ENCODE results near the gene GFRA3.

The GFRA3 gene

DNA sequence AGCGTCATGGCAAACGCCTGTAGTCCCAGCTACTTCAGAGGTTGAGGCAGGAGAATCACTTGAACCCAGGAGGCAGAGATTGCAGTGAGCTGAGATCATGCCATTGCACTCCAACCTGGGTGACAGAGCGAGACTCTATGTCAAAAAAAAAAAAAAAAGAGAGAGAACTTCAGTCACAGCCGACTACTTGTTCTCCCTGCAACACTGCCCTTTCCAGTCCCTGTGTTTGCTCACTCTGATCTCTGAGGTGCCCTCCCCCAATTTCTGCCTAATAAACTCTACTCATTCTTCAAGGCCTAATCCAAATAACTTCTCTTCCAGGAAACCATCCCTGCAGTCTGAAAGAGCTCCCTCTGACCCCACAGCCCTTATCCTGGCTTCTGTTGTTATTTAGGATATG, 28.1 kb downstream of the GFRA3 start:
- DNase-seq (ENCODE audit: low read depth) = no peak

DNA sequence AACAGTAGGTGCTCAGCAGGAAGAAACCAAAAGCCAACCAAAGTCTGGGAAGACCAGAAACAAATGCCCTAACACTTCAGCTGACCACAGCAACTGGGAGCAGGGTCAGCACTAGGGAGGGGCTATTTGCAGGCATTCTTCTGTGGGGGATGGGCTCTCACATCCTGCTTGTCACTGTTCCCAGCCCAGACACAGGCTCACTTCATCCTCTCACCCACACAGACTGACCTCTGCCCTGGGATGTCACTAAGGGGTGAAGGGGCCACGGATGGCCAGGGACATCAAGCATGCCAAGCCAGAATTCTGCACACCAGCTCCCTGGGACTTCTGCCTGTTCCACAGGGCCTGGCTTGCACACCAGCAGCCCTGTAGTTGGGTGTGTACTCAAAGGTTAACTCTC, 28.7 kb downstream of the GFRA3 start:
- no peak for DNase-seq (ENCODE audit: low read depth)

DNA sequence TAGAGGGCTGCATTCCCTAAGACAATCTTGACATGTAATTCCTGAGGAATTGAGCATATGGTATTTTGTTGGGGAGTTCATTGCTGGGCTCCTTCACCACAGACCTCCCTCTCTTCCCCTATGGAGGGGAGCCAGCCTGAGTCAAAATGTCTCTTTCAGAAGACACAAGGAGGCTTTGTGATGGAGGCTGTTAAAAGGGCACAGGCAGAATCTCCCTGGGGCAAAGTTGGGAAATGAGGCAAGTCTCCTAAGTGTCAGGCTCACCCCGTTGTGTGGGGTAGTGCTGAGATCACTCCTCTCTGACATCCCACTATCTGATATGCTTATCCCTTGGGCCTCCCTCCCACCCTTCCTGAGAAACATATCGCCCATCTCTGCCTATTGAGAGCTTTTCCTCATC, 30.6 kb downstream of the GFRA3 start:
- no peak for DNase-seq (ENCODE audit: low read depth)

DNA sequence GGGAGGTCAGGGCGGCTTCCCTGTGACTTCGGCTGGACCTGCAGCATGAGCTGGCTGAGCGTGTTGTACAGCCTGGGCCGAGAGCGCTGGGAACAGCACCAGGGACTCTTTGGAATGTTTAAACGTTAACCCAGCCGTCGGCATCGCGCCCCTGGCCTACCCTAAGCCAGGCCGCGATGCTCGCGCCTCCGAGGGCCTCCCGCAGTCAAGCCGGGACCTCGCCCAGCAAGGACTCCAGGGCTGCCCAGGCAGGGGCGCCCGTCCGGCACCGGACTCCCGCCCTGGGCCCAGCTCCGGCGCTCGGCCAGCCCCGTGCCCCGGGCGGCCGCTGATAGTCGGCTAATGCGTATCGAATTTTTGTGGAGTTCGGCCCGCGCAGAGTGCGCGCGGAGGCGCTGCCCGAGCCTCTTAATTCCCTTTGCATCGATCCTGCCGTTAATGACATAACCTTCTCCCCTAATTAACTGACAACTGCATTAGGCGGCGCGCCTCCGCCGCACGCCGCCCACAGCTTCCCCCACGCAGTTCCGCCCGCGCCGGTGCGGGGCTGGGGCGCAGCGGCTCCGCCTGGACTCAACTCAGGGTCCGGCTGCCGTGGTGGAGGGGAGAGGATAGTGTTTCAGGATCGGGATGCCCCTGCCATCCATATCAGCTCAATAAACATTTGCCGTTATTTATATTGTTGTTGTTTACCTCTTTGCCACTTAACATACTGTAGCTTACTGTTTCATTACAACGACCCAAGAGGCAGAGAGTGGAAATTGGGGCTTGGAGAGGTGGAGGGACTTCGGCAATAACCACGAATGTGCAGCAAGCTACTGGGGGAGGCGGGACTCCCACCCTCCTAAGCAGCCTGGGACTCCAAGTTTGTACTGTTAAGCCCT, 32.5 kb downstream of the GFRA3 start:
- no peak for DNase-seq (ENCODE audit: low read depth)

DNA sequence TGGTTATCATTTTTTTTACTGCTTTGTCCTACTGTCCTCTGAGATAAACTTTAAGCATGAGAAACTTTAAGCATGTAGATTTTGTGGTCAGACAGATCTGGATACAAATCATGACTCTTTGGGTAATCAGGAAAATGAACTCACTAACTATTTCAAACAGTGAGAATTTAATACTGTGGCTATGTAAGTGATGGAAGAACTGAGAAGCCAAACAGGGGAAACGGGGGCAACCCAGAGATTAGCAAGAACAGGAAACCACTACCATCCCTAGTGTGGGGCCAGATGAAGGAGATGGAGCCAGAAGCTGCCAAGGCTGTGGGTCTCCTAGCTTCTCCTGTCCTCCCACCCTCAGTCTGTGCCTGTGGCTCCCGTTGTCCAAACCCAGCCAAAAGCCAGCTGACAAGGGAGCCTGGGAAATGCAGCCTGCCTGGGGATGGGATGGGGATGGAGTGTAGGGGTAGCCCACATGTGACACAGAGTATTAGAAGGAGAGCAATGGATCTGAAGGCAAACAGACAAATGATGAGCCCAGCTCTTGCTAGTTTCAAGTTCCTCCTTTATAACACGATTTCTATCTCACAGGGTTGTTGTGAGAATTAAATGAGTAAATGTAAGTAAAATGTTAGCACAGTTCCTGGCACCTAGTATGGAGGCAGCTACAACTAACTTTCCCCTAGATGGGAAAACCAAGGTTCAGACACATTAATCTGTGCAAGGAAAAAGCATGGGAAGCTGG, 33.6 kb downstream of the GFRA3 start:
- no peak for DNase-seq (ENCODE audit: low read depth)

DNA sequence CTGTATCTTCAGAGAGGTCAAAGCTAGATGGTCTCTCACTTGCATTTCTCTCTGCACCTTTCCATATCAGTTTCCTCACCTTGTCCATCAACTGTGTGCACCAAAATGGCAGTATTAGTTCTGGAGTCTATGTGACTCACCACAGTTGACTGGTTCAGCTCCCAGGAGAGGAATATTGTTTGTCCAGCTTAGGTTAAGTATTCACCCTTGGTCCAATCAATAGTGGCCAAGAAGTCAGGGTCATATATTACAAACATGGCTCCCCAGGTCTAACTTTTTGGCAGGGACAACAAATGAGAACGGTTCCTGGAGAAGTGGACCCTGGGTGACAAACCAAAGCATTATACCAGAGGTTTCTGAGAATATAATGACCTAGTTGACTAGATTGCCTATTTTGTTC, 36.4 kb downstream of the GFRA3 start:
- no peak for DNase-seq (ENCODE audit: low read depth)

DNA sequence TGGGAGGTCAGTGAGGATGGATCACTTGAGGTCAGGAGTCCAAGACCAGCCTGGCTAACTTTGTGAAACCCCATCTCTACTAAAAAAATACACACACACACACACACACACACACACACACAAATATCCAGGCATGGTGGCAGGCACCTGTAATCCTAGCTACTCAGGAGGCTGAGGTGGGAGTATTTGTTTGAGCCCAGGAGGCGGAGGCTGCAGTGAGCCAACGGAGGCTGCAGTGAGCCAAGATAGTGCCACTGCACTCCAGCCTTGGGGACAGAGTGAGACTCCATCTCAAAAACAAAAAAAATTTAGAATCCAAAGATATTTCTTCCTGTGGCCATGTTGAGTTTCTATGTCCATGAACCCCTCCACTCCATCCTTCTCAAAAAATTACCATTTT, 39.8 kb downstream of the GFRA3 start:
- no peak for DNase-seq (ENCODE audit: low read depth)

DNA sequence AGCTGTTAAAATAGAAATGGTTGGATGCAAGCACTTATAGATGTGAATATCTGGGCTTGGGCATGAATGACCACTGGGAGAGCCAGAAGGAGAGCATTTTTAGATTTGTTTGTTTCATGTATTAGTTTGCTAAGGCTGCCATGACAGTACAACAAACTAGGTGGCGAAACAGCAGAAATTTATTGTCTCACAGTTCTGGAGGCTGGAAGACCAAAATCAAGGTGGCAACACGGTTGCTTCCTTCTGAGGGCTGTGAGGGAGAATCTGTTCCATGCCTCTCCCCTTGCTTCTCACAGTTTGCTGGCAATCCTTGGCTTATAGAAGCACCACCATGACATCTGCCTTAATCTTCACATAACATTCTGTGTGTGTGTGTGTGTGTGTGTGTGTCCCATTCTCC, 41.1 kb downstream of the GFRA3 start:
- DNase-seq (ENCODE audit: low read depth) = no peak

DNA sequence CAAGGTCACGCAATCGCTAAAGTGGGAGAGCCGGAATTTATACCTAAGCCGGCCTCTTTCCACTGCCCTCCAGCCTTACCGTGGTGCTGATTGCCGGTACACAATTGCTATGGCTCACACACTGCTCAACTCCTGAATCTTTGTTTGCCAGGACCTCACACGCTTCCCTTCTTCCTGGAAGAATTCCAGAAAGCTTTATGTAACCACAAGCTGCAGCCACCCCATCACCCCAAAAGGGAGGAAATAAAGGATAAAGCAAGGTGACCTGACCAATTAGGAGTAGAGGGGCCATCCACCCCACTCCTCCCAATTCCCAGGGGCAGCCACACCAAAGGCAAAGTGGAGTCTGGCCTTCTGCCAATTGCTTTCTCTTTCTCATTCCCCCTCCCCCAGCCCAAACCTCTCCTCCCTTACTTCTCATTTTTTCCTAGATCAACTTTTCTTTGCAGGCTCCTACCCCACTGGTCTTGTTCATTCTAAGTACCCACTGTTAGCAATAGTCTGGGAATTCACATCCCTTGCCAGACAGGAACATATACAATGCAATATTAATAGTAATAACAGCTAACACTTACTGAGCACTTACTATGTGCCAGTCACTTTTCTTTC, 43.3 kb downstream of the GFRA3 start:
- DNase-seq (ENCODE audit: low read depth) = no peak

DNA sequence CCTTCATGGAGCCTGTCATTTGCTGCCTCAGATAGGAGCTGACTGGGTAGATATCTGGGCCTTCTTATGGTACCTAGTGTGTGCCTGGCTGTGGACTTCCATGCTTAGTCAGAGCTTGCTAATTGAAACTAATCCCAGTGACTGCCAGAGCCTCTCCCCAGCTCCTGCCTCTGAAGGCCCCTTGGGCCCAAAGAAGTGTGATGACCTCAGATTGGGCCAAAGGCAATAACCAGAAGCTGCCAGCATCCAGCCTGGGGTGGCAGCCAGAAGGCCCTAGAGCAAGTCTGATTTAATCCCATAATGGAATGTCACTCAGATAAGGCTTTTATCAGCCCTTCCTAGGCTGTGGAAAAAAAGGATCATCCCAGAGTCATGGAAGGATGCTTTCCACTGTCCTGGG, 44.2 kb downstream of the GFRA3 start:
- DNase-seq (ENCODE audit: low read depth) = no peak

DNA sequence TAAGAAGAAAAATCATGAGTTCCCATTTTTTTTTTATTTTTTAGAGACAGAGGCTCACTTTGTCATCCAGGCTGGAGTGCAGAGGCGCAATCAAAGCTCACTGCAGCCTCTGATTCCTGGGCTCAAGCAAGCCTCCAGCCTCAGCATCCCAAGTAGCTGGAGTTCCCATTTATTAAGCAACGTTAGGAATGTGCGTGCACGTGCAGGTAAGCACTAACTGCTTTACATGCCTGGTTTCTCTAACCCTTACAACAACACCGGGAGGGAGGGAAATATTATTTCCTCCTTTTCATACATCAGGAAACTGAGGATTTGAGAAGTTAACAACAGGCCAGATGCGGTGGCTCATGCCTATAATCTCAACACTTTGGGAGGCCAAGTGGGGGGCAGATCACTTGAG, 45.0 kb downstream of the GFRA3 start:
- no peak for DNase-seq (ENCODE audit: low read depth)

DNA sequence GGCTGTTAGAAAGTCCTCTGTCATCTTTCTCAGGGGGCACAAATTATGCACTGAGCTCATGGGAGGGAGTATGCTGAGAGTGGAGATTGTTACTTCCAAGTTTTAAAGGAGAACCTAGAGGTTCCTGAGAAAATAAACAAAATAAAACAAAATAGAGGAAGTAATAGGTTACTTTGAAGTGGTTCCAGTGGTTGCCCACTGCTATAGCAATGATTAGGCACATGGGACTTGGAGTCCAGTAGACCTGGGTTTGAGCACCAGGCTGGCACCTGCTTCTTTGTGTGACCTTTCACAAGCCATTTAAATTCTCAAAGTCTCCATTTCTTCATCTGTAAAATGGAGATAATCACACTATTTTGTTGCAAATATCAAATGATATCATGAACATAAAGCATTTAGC, 47.5 kb downstream of the GFRA3 start:
- no peak for DNase-seq (ENCODE audit: low read depth)

DNA sequence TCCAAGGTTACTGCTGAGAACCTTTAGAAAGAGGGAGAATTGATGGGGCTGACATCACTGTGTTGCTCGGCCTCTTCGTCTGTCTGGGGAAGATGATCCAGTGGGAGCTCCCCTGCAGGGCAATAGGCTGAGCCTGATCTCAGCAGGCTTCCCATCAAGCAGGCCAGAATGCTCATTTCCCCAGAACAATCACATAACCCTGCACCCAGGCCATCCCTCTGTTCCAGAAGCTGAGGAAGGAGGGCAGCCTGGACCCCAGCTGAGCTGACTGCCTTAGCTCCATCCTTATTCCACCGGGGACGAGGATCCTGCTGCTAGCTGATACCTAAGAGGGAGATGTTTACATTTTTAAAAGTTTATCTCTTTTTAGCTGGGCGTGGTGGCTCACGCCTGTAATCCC, 49.7 kb downstream of the GFRA3 start:
- DNase-seq (ENCODE audit: low read depth) = no peak

DNA sequence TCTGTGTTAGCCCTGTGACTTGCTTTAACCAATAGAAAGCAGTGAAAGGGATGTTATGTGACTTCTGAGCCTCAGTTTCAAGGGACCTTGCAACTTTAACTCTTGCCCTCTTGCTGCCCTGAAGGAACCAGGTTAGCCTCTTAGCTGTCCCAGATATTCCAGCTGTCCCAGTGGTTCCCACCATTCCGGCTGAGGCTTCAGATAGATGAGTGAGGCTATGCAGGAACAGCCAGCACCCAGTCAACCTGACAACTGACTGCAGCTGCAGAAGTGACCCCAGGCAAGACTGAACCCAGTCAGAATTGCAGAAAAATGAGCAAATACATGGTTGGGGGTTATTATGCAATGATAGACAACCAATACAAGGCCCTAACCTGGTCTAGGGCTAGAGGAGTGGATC, 50.9 kb downstream of the GFRA3 start:
- no peak for DNase-seq (ENCODE audit: low read depth)

DNA sequence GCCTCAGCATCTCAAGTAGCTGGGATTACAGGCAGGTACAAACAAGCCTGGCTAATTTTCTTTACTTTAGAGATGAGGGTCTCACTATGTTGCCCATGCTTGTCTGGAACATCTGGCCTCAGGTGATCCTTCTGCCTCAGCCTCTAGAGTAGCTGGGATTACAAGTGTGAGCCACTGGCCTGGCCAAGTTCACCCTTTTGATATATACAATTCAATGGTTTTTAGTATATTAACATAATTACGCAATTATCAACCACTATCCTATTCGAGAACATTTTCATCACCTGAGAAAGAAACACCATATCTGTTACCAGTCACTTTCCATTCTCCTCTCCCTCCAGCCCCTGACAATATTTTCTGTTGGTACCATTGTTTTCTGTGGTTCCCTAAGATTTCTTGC, 57.6 kb downstream of the GFRA3 start:
- no peak for DNase-seq (ENCODE audit: low read depth)

DNA sequence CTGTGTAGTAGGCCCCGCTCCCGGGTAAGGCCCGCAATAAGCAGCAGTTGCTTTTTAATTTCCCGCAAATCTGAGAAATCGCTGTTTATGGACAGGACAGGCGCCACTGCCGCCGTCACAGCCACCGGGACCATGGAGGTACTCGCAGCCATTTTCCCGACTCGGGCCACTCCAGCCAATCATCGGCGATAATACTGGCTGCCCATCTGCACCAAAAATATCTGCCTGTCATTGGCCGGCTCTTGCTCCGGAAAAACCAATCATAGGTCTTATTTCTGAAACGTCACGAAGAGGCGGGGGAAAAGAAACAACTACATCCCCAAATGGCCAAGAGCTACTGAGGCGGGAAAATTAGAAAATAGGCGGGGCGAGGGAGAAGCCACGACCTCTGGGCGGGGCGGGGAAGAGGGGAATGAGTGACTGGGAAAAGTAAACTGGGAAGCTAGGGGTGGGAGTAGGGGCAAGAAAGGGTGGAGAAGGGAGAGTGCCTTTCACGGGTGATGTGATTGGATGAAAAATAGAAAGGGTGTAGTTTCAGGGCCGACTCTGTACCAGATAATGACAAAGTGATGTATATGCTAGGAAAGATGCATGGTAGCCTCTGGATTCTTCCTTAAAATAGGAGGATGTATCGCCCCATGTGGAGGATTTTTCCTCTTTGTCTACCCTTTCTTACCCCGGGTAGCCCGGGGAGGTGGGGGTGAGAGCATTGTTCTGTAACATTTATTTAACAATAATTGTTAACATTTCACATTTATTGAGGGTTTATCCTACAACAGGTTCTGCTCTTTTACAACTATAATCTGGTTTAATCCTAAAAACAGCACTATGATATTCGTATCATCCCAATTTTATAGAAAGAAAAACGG, 61.0 kb downstream of the GFRA3 start, which contains the start of gene CDC23:
CDC23 (minus strand) TSS at position 163 of the 869 bp plus-strand sequence; CDS start at position 152, 11 bp downstream.
- DNase-seq (ENCODE audit: low read depth) = peak; percentile 68

DNA sequence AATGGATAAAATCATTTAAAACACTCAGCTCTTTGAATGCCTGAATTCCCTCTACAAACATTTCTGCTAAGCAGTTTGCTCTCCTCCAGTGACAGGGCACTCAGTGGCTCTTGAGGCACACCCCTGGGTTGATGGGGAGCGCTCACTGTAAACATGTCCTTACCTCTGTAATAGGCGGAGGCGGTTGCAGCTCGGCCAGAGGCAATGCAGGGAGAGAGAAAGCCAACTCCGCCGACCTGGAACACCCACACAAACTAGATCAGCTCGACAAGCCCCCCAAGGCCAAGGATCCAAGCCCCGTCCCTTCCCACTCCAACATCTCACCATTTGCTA, 61.6 kb downstream of the GFRA3 start:
- DNase-seq (ENCODE audit: low read depth) = no peak

DNA sequence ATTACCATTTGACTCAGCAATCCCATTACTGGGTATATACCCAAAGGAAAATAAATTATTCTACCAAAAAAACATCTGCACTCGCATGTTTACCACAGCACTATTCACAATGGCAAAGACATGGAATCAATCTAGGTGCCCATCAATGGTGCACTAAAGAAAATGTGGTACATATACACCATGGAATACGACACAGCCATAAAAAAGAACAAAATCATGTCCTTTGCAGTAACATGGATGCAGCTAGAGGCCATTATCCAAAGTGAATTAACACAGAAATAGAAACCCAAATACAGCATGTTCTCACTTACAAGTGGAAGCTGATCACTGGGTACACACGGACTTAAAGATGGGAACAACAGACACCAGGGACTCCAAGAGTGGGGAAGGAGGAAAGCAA, 63.4 kb downstream of the GFRA3 start:
- DNase-seq (ENCODE audit: low read depth) = no peak

Data from stimulated activated CD8-positive, alpha-beta memory T cell treated with anti-CD3 and anti-CD28 coated beads, Interleukin-7, amount 100 ng/mL, for 24 hours (primary cell).